ENCODE results near the gene INSR.

GRCh38 chr19:7236153-7236552, 58.1 kb downstream of the INSR start:
- TF ChIP-seq GABPA (IDR thresholded peaks at IDR 0.05; ENCODE audit: low read depth) (no peak), CTCF (IDR thresholded peaks at IDR 0.05; ENCODE audit: insufficient read depth, low read length) (no peak)
